NCI-H510A (cell line): ENCODE results near the gene NFATC2.
"Not testable (repeated sequence)": the region's sequence is repeated elsewhere in the genome, so short reads cannot be mapped to it uniquely, and the experiment has no call there.

Experiments used
- DNase-seq: peaks from one replicate; lab custom pipeline; 2025; lab: John Stamatoyannopoulos, UW

The NFATC2 gene

DNA sequence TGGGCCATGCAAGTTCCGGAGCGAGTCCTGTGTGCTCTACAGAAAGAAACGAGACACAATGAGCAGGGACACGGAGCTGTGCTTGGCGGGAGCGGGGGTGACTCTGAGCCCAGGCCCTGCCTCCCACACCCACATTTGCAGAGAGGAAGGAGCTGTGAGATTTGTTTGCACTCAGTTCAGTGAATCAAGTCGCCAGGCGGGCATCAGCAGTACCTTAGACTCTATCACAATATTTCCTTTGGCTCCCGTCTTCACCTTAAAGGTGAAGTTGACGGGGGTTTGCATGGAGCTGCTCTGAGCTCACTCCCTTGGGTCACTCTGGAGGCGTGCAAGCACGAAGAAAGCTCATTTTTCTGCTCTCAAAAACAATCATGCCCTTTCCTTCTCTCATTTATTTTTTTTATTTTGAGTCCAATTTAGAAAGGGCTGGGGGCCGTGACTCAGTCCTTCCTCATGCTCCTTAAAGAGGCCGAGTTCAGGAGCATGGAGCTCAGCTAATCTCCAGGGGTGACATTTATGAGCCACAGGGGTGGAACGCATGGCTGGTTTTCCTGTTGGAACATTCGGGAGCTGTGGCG, 188.2 kb downstream of the NFATC2 start:
- DNase-seq: no peak

DNA sequence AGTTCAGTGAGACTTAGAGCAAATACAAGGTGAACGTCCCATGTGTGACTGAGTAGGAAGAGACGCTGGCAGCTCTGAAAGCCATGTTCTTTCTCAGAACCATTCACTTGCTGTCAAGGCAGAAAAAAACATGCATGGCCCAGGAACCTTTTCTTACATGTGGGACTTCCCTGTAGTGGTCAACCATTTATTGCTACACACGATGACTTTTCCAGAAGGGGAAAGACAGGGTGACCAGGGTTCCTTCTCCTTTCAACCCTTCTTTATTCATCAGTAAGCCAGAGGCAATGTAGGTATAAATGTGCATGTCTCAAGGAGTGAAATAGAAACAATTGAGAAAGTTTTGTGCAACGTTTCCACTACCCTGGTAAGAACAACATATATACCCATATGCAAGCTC, 189.0 kb downstream of the NFATC2 start:
- no peak for DNase-seq

DNA sequence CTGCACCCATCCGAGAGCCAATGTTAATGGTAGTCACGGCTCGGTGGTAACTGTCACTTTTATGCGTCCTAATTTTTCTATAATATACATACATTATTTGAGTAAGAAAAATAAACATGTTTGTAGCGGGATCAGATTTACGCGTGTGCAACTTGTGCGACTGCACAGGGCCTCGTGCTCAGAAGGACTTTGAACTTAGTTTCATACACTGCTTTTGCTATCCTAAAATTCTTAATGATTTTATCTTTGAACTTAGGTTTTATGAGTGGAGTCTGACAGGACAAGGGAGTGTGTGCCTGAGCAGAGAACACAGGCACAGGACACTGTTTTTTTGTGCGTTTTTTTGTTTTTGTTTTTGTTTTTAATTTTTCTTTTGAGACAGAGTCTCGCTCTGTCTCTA, 189.7 kb downstream of the NFATC2 start:
- no peak for DNase-seq

DNA sequence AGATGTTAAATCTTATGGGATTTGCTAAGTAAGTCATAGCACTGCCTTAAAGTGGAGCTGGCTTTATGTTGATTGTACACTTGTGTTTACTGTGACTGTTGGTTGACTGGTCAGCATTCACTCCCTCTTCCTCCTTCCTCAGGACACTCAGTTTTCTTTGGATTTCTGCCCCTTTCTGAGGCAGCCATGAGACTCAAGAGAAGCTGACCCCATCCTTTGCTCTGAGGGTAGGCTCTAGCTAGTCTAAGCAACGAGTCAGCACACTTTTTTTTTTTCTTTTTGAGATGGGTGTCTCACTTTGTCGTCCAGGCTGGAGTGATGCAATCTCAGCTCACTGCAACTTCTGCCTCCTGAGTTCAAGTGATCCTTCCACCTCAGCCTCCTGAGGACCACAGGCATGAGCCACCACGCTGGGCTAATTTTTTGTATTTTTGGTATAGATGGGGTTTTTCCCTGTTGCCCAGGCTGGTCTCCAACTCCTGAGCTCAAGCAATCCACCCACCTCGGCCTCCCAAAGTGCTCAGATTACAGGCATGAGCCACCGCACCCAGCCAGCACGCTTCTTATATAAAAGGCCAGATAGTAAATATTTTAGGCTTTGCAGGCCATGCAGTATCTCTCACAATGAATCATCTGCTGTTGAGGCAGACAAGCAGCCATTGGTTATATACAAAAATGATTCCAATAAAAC, 191.4 kb downstream of the NFATC2 start:
- no peak for DNase-seq

DNA sequence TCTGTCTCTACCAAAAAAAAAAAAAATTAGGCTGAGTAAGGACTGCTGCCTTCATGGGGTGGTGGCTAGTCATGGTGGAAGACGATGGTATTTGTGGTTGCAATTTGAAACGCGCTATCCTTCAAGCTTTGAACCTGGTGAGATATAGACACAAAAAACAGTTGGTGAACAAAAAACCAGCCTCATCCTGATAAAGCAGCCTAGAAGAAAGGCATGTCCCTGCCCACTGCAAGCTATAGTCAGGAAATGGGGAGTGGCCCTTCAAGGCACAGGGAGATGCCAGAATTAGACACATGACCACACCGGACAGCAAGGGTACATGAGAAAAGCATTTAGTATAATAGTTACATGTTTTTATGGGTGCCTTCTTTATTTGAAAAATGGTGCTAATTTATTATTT, 193.6 kb downstream of the NFATC2 start:
- DNase-seq: no peak

DNA sequence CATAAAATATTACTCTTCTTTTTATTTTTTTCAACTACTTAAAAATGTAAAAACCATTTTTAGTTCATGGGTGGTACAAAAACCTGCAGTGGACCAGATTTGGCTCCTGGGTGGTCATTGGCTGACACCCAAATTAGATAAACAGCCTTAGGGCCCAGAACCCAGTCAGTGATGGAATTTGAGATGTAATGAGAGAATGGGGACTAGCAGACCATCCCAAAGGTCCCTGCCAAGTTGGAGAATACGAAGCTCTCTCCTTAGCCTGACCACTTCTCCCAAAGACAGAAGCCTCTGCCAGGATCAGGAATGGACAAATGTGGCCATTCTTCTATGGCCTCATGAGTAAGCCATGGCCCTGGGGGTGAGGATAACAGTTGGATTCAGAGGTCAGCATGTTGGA, 194.7 kb downstream of the NFATC2 start:
- no peak for DNase-seq

DNA sequence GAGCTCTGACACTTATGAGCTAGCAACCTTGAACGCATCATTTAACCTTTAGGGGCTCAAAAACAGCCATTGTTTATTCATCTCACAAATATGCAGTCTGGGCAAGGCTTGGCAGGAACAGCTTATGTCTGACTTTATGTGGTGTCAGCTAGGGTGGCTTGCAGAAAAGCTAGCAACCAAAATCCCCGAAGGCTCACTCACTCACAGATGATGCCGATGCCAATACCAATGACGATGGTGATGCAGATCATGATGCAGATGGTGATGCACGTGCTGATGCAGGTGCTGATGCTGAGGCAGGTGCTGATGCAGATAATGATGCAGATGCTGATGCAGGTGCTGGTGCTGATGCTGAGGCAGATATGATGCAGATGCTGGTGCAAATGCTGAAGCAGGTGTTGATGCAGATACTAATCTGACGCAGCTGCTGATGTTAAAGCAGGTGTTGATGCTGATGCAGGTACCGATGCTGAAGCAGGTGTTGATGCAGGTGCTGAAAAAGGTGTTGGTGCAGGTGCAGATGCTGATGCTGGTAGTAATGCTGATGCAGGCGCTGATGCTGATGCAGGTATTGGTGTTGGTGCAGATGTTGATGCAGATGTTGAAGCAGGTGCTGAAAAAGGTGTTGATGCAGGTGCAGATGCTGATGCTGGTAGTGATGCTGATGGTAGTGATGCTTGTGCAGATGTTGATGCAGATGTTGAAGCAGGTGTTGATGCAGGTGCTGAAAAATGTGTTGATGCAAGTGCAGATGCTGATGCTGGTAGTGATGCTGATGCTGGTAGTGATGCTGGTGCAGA, 195.6 kb downstream of the NFATC2 start:
- no peak for DNase-seq

DNA sequence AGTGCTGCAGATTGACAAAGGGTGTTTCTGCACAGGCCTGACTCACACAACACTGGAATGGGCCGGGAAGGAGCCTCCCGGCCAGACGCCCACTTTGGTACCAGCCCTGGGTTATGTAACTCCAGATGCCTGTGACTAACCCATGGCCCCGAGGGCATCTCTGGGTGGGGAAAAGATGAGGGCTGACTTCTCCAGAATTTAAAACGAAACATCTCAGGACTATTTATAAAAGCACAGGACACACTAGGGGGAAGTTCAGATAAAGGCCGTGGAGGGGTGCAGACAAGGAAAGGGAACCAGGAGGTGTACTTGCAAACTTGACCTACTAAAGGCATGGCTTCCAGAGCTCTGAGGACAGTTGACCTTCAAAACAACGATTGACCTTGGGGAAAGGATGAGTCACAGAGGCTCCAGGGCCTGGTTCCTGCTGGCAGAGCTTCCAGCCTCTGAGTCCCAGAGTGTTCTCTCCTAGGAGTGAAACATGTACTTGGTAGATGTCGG, 196.9 kb downstream of the NFATC2 start:
- DNase-seq: no peak

DNA sequence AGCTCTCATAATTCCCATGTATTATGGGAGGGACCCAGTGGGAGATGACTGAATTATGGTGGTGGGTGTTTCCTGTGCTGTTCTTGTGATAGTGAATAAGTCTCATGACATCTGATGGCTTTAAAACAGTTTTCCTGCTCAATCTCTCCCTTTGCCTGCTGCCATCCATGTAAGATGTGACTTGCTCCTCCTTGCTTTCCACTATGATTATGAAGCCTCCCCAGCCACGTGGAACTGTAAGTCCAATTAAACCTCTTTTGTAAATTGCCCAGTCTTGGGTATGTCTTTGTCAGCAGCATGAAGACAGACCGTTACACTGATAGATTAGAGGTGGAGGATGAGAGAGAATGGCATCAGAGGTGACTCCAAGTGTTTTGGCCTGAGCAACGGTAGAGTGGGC, 198.7 kb downstream of the NFATC2 start:
- not testable (repeated sequence) for DNase-seq

DNA sequence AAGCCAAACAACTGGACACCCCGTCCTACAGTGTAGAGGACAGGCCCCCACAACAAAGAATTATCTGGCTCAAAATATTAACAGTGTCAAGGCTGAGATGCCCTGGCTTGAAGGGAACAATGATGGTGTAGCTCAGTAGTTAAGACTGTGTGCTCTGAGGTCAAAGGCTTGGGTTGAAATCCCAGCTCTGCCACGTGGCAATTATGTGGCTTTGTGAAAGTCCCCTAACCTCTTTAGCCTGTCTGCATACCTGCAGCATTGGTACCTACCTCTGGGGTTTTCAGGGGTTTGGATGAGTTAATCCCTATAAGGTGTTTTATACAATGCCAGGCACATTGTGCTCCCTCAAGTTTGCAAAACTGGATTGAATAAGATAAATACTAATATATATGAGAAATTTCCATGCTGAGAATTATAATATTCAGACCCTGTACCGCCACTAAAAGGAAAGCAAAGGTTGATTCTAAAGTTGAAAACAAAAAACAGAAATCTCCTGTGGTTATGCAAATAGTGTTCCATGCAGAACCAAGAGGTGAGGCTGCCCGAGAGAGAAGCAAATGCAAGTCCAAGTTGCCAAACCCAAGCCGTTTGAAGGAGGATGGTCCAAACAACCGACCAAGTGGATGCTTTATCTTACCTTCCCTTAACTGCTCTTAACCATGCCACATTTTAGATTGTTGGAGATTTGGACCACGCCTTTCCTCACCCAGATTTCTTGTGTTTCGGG, 199.8 kb downstream of the NFATC2 start:
- no peak for DNase-seq

DNA sequence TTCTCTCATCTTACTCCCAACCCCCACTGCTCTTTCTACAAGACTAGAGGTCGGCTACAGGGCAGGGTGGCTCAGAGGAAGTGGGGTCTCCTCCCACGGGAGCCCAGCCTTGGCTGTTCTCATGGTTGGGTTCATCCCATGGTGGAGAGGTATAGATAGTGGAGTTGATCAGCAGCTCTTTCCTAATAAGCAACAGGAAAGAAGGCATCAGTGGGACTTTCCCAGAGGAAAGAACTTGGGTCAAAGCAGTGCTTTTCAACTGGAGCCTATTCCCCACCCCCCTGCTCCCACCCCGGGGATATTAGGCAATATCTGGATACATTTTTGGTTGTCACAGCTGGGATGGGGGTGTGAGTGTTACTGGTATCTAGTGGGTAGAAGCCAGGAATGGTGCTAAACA, 200.9 kb downstream of the NFATC2 start:
- DNase-seq: no peak

DNA sequence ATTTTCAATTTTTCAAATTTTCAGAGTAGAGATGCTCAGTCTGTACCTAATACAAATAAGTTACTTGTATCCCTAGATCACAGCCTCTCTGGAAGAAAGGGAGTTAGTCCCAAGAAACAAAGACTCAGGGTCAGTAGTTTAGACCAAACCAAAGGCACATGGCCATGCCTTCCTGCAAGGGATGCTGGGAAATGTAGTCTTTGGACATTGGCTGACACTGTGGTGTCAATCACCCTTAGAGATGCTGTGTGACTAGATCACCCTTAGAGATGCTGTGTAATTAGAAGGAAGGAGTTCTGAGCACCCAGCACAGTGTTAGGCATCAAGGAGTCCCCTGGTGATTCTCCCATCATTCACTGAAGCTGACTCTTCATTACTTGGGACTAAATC, 202.1 kb downstream of the NFATC2 start:
- no peak for DNase-seq

DNA sequence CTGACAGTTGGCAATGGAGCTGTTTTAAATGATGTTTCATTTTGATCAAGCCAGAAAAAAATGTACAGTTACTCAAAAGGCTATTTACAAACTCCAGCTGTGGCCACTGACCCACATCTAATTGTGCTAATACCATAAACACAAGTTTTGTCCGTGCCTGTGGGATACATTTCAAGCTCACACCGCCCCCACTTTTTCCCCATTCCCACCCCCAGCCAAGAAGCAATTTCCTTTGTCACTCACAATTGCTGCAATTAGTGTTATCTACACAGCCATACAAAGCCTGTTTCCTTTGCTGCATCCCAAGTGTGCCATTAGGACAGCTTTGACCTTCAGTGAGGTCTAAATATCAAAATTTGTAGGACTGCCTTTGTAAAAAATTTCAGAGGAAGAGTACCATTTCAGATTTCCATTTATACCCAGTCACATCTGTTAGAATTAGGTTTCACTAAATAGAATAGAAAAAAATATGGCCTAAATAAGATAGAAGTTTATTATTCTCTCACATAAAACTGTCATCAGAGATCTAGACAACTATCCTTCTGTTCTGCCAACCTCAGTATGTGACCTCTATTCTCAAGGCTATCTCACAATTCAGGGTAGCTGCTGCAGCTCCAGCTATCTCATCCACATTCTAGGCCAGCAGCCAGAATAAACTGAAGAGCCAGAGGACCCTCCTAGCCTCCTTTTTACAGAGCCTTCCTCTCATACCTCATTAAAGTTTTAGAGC, 202.6 kb downstream of the NFATC2 start:
- no peak for DNase-seq

DNA sequence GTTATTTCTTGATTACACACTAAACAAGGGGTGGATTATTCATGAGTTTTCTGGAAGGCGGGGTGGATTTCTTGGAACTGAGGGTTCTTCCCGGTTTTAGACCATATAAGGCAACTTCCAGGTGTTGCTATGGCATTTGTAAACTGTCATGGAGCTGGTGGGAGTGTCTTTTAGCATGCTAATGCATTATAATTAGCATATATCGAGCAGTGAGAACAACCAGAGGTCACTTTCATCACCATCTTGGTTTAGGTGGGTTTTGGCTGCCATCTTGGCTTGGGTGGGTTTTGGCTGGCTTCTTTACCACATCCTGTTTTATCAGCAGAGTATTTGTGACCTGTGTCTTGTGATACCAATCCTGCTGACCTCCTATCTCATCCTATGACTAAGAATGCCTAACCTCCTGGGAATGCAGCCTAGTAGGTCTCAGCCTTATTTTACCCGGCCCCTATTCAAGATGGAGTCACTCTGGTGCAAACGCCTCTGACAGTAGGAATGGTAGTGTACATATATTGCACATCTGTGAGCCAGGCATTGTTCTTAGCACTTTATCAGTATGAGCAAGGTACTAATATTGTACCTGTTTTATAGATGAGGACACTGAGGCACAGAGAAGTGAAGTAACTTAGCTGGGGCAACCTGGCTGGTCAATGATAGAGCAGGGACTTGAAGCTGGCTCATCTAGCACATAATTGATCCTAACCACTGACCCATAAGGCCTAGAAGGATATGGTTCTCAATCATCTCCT, 203.7 kb downstream of the NFATC2 start:
- DNase-seq: no peak

DNA sequence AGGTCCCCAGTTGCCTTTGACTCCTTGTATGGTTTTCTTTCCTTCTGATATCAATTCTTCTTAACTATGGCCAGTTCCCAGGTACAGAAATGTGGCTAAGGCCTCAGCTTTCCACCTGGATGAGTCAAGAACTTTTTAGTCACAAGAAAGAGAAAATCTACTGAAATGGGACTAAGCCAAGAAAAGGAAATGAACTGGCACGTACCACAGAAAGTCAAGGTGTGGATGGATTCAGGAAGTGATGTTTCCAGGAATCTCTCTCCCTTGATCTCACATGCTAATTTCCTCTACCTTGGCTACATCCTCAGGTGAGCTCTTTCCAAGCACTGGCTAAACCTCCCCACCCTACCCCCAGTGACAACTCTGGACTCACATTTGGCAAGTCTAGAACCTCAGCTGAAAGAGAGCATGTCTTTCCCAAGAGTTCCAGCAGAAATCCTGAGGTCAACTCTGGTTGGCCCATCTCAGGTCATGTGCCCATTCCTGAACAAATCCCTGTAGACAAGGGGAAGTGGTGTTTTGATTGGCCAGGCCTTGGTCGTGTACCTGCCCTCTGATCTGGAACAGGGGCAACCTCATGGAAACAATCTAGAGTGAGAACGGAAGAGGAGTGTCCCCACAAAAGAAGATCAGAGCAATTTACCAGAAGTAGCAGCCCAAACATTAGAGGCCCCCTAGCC, 205.3 kb downstream of the NFATC2 start:
- no peak for DNase-seq
